ENCODE results near the gene MINPP1.
"Not testable (repeated sequence)": the region's sequence is repeated elsewhere in the genome, so short reads cannot be mapped to it uniquely, and the experiment has no call there.

DNA sequence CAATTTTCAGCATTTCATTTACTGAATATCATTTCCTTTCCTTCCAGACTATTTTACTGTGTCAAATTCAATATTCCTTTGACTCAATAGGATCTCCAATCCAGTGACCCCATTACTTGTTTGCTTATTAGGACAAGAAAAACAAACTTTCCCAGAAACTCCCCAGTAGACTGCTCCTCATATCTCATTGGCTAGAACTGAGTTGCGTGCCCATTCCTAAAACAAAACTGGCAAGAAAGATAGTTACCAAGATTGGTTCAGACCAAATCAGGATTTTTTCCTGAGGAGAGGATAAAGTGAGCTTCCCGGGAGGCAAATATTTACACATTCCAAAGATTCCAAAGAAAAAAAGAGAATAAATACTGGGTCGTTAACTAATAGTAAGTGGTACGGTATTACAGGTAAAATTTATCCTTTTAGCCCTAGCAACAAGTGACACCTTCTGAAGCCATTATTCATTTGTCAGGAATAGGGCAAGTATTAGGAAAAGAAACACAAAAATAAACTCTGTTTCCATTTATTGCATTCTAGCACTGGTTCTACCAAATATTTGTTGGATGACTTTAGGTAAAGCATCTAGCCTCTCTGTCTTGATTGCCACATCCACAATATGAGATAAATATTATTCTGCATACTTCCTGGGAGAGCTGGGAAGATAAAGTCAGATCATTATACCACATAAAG lies 6.4 kb upstream of the MINPP1 start:
- not testable (repeated sequence) for TF ChIP-seq ZSCAN31 (CRISPR knock-in tag; IDR thresholded peaks at IDR 0.05; ENCODE audit: low read depth); POLR2A (IDR thresholded peaks at IDR 0.05; ENCODE audit: insufficient read depth in 1 of 2, low read depth in 2 of 2, low read length in 2 of 2); NFIC (IDR thresholded peaks at IDR 0.05; ENCODE audit: low read length); MTF2 (CRISPR knock-in tag; IDR thresholded peaks at IDR 0.05; ENCODE audit: borderline replicate concordance); MTA1 (CRISPR knock-in tag; IDR thresholded peaks at IDR 0.05; ENCODE audit: borderline replicate concordance); ZNF652 (CRISPR knock-in tag; IDR thresholded peaks at IDR 0.05; ENCODE audit: borderline replicate concordance, low read depth); TCF7 (IDR thresholded peaks at IDR 0.05; ENCODE audit: low read depth); RELA (CRISPR knock-in tag; IDR thresholded peaks at IDR 0.05); FOXJ3 (CRISPR knock-in tag; IDR thresholded peaks at IDR 0.05; ENCODE audit: borderline replicate concordance); CBX1 (IDR thresholded peaks at IDR 0.05; ENCODE audit: low read depth); ZNF615 (CRISPR knock-in tag; IDR thresholded peaks at IDR 0.05; ENCODE audit: borderline replicate concordance)
- TF ChIP-seq, protein P1, sequence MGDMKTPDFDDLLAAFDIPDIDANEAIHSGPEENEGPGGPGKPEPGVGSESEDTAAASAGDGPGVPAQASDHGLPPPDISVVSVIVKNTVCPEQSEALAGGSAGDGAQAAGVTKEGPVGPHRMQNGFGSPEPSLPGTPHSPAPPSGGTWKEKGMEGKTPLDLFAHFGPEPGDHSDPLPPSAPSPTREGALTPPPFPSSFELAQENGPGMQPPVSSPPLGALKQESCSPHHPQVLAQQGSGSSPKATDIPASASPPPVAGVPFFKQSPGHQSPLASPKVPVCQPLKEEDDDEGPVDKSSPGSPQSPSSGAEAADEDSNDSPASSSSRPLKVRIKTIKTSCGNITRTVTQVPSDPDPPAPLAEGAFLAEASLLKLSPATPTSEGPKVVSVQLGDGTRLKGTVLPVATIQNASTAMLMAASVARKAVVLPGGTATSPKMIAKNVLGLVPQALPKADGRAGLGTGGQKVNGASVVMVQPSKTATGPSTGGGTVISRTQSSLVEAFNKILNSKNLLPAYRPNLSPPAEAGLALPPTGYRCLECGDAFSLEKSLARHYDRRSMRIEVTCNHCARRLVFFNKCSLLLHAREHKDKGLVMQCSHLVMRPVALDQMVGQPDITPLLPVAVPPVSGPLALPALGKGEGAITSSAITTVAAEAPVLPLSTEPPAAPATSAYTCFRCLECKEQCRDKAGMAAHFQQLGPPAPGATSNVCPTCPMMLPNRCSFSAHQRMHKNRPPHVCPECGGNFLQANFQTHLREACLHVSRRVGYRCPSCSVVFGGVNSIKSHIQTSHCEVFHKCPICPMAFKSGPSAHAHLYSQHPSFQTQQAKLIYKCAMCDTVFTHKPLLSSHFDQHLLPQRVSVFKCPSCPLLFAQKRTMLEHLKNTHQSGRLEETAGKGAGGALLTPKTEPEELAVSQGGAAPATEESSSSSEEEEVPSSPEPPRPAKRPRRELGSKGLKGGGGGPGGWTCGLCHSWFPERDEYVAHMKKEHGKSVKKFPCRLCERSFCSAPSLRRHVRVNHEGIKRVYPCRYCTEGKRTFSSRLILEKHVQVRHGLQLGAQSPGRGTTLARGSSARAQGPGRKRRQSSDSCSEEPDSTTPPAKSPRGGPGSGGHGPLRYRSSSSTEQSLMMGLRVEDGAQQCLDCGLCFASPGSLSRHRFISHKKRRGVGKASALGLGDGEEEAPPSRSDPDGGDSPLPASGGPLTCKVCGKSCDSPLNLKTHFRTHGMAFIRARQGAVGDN (CRISPR knock-in tag; IDR thresholded peaks at IDR 0.05), result not testable (repeated sequence)

Data from HepG2 (cell line).